ENCODE results near the gene DNAAF5.

- TF ChIP-seq CTCF (conservative IDR thresholded peaks at IDR 0.05 in 1 of 2, IDR thresholded peaks at IDR 0.05 in 1 of 2; ENCODE audit: low read depth in 1 of 2, low read length in 2 of 2) (no peak), EZH2 (IDR thresholded peaks at IDR 0.05; ENCODE audit: low read length, missing control alignments) (no peak)
These were observed 43.8 kb downstream of the DNAAF5 start for GRCh38 chr7:770336-770735.

Data from fibroblast of lung (primary cell).